Chondrocyte (in vitro differentiated cells): ENCODE measurements around the gene CDK5RAP3. TPM values are rescaled to one million over a fixed set of nuclear protein-coding genes. Genes with fewer than 3 reads are reported as not detected.
"Not testable (repeated sequence)": the region's sequence is repeated elsewhere in the genome, so short reads cannot be mapped to it uniquely, and the experiment has no call there.

Experiments
- DNase-seq: peaks from one replicate; pipeline ENCODE4 v3.0.0; 2021; ENCODE audit warnings: mixed read lengths, low spot score
- H3K27ac Mint-ChIP-seq: one replicate; pipeline ENCODE4 v1.8.0; 2021; ENCODE audit warnings: mild to moderate bottlenecking, moderate library complexity, mixed read lengths; ENCODE audit not compliant: unreplicated experiment
- H3K27me3 Mint-ChIP-seq: 2 replicates; pipeline ENCODE4 v1.8.0; 2021; ENCODE audit warnings: low read depth, mixed read lengths
- H3K36me3 Mint-ChIP-seq: 2 replicates; pipeline ENCODE4 v1.8.0; 2021; ENCODE audit warnings: low read depth, mixed read lengths
- H3K4me1 Mint-ChIP-seq: 2 replicates; pipeline ENCODE4 v1.8.0; 2021; ENCODE audit warnings: low read depth, mild to moderate bottlenecking, mixed read lengths
- H3K4me3 Mint-ChIP-seq: one replicate; pipeline ENCODE4 v1.8.0; 2021; ENCODE audit warnings: mild to moderate bottlenecking, moderate library complexity, mixed read lengths; ENCODE audit not compliant: unreplicated experiment
- H3K9me3 Mint-ChIP-seq: 2 replicates; pipeline ENCODE4 v1.8.0; 2021; ENCODE audit warnings: low read depth, mixed read lengths
- CTCF ChIP-seq: fragments of 200-600 bp; sonication (generic); IDR thresholded peaks from 2 replicates; pipeline ENCODE4 v1.5.0; 2021; ENCODE audit warnings: antibody characterized with exemption, mild to moderate bottlenecking, moderate library complexity
- total RNA-seq: library from RNA; stranded (reverse); gene quantifications from 3 replicates; pipeline ENCODE4 v1.2.1, GENCODE V29; 2021

Gene CDK5RAP3
- total RNA-seq, 1 donor from 2014 or later: 99.2 TPM

- Mint-ChIP-seq H3K36me3 (peaks cover 17% of the 10 kb centered on the region), H3K9me3 (no peaks in the 10 kb centered on the region), H3K4me1 (no peaks in the 10 kb centered on the region), H3K4me3 (no peak overlapping the region), H3K27me3 (no peaks in the 10 kb centered on the region), H3K27ac (no peak overlapping the region)
- no peak for DNase-seq
- no peak for TF ChIP-seq CTCF
These were observed 41.5 kb upstream of the CDK5RAP3 start for GRCh38 chr17:47929218-47930000.

GRCh38 chr17:47931848-47932247 lies 39.1 kb upstream of the CDK5RAP3 start:
- Mint-ChIP-seq H3K4me3 (no peak overlapping the region), H3K4me1 (peaks cover 4% of the 10 kb centered on the region), H3K27me3 (no peaks in the 10 kb centered on the region), H3K9me3 (no peaks in the 10 kb centered on the region), H3K27ac (no peak overlapping the region), H3K36me3 (peaks cover 8% of the 10 kb centered on the region)
- TF ChIP-seq CTCF: no peak
- DNase-seq: no peak

GRCh38 chr17:47934856-47935255 lies 36.1 kb upstream of the CDK5RAP3 start:
- no peak for TF ChIP-seq CTCF
- no peak overlapping the region for H3K4me3 Mint-ChIP-seq
- H3K27me3 Mint-ChIP-seq: no peaks in the 10 kb centered on the region
- H3K36me3 Mint-ChIP-seq: no peaks in the 10 kb centered on the region
- H3K27ac Mint-ChIP-seq: no peak overlapping the region
- no peak for DNase-seq
- H3K9me3 Mint-ChIP-seq: no peaks in the 10 kb centered on the region
- peaks cover 4% of the 10 kb centered on the region for H3K4me1 Mint-ChIP-seq

GRCh38 chr17:47935468-47935867 lies 35.4 kb upstream of the CDK5RAP3 start:
- H3K9me3 Mint-ChIP-seq, H3K36me3 Mint-ChIP-seq, H3K27me3 Mint-ChIP-seq, H3K27ac Mint-ChIP-seq, H3K4me3 Mint-ChIP-seq, DNase-seq, H3K4me1 Mint-ChIP-seq: not testable (repeated sequence)

GRCh38 chr17:47935961-47936360 lies 35.0 kb upstream of the CDK5RAP3 start:
- H3K27me3 Mint-ChIP-seq: no peaks in the 10 kb centered on the region
- no peaks in the 10 kb centered on the region for H3K9me3 Mint-ChIP-seq
- H3K4me1 Mint-ChIP-seq: peaks cover 7% of the 10 kb centered on the region
- H3K27ac Mint-ChIP-seq: no peak overlapping the region
- no peaks in the 10 kb centered on the region for H3K36me3 Mint-ChIP-seq
- DNase-seq: no peak
- no peak overlapping the region for H3K4me3 Mint-ChIP-seq
- no peak for TF ChIP-seq CTCF

- Mint-ChIP-seq H3K27ac (no peak overlapping the region), H3K4me1 (peaks cover 19% of the 10 kb centered on the region)
These were observed 33.0 kb upstream of the CDK5RAP3 start for GRCh38 chr17:47937941-47938340.

More at GRCh38 chr17:47937941-47938340, 33.0 kb upstream of the CDK5RAP3 start:
- DNase-seq: no peak
- H3K4me3 Mint-ChIP-seq: no peak overlapping the region
- TF ChIP-seq CTCF: no peak
- no peaks in the 10 kb centered on the region for H3K9me3 Mint-ChIP-seq
- H3K36me3 Mint-ChIP-seq: no peaks in the 10 kb centered on the region
- no peaks in the 10 kb centered on the region for H3K27me3 Mint-ChIP-seq
